GM12878 (cell line): ENCODE measurements around the gene FAM114A1. TPM values are rescaled to one million over a fixed set of nuclear protein-coding genes. Genes with fewer than 3 reads are reported as not detected.

Experiments
- ATAC-seq: fragments of 200-7000 bp; cut with Tn5 transposase; 3 replicates; pipeline ENCODE4 v1.9.1; 2020; ENCODE audit warnings: mild to moderate bottlenecking, moderate library complexity
- BruUV-seq: library from RNA; stranded (reverse); fragments of 400-500 nt; replicated peaks from 2 replicates; lab custom pipeline; 2021; lab: Mats Ljungman, UMichigan
- CTCF ChIA-PET: fragments of 300-600 bp; sonication (Branson Sonifier 250); formaldehyde crosslinking; extraction: SDS; loops from one replicate; lab custom pipeline; 2021; ENCODE audit warnings: inconsistent platforms; lab: Yijun Ruan, JAX
- POLR2A ChIA-PET: fragments of 350-600 bp; formaldehyde crosslinking; extraction: SDS; loops from one replicate; lab custom pipeline; 2021; ENCODE audit warnings: inconsistent platforms; lab: Charles Lee
- RAD21 ChIA-PET: fragments of 300-600 bp; sonication (Branson Sonifier 250); formaldehyde crosslinking; loops from one replicate; lab custom pipeline; 2023; ENCODE audit warnings: antibody characterized with exemption; ENCODE audit not compliant: unreplicated experiment; lab: Charles Lee
- SMC1A ChIA-PET: fragments of 300-600 bp; sonication (Branson Sonifier 250); formaldehyde crosslinking; loops from one replicate; lab custom pipeline; 2023; ENCODE audit not compliant: unreplicated experiment, uncharacterized antibody; lab: Charles Lee
- DNase-seq: peaks from one replicate; pipeline ENCODE4 v3.0.0-alpha.2; 2011; ENCODE audit warnings: low read depth, low spot score
- FAIRE-seq: peaks from 3 replicates; lab custom pipeline; 2011; peaks lifted over from hg19 to GRCh38; lab: Jason Lieb, UNC
- H2AFZ ChIP-seq: 2 replicates; pipeline ENCODE4 v1.6.0; 2011; ENCODE audit warnings: low read depth, low read length, control low read depth; ENCODE audit not compliant: control insufficient read depth
- H3K27ac ChIP-seq: 2 replicates; pipeline ENCODE4 v1.5.1; 2011; ENCODE audit warnings: control low read depth; ENCODE audit not compliant: control insufficient read depth, insufficient read depth
- H3K27me3 ChIP-seq, 2 experiments: replicated peaks in 1 of 2; 2 replicates each; pipeline versions ENCODE4 v1.6.0 to v1.6.1; 2011; ENCODE audit warnings: low read length in 1 of 2; ENCODE audit not compliant: control insufficient read depth in 2 of 2, insufficient read depth in 2 of 2
- H3K36me3 ChIP-seq, 2 experiments: 2 replicates each; pipeline ENCODE4 v1.5.1; 2011; ENCODE audit warnings: low read length in 1 of 2; ENCODE audit not compliant: control insufficient read depth in 2 of 2, insufficient read depth in 2 of 2
- H3K4me1 ChIP-seq: 2 replicates; pipeline ENCODE4 v1.6.1; 2011; ENCODE audit warnings: mild to moderate bottlenecking, low read length, moderate library complexity, mixed read lengths; ENCODE audit not compliant: control insufficient read depth, insufficient read depth
- H3K4me2 ChIP-seq: 2 replicates; pipeline ENCODE4 v1.6.0; 2011; ENCODE audit warnings: control low read depth; ENCODE audit not compliant: control insufficient read depth, insufficient read depth
- H3K4me3 ChIP-seq: fragments of 200-600 bp; sonication (generic); 2 replicates; pipeline ENCODE4 v1.5.1; 2016
- H3K79me2 ChIP-seq: 2 replicates; pipeline ENCODE4 v1.6.0; 2011; ENCODE audit warnings: low read length; ENCODE audit not compliant: control insufficient read depth, insufficient read depth
- H3K9ac ChIP-seq: 2 replicates; pipeline ENCODE4 v1.8.0; 2011; ENCODE audit warnings: low read length, control low read depth, mixed read lengths; ENCODE audit not compliant: control insufficient read depth, insufficient read depth
- H3K9me3 ChIP-seq: replicated peaks from 3 replicates; pipeline ENCODE4 v1.5.1; 2011; ENCODE audit warnings: mild to moderate bottlenecking, low read length; ENCODE audit not compliant: control insufficient read depth, insufficient read depth
- H4K20me1 ChIP-seq: 2 replicates; pipeline ENCODE4 v1.6.0; 2011; ENCODE audit not compliant: control insufficient read depth, insufficient read depth
- BCL11A ChIP-seq: IDR thresholded peaks from 2 replicates; pipeline ENCODE4 v1.6.1; 2011; ENCODE audit warnings: low read depth, low read length
- E2F8 ChIP-seq: fragments of 450-650 bp; IDR thresholded peaks from 2 replicates; pipeline ENCODE4 v1.6.1; 2018; ENCODE audit warnings: mild to moderate bottlenecking, low read depth, moderate library complexity; ENCODE audit not compliant: partially characterized antibody
- HDGF ChIP-seq: fragments of 450-650 bp; IDR thresholded peaks from 2 replicates; pipeline ENCODE4 v1.6.1; 2016; ENCODE audit warnings: antibody characterized with exemption
- IKZF2 ChIP-seq, 2 experiments: fragments of 450-650 bp; IDR thresholded peaks; 2 replicates each; pipeline ENCODE4 v1.6.1; 2017; ENCODE audit warnings: mild to moderate bottlenecking in 2 of 2, moderate library complexity in 2 of 2
- MYB ChIP-seq: fragments of 150-350 bp; IDR thresholded peaks from 2 replicates; pipeline ENCODE4 v1.6.1; 2014; ENCODE audit warnings: mild to moderate bottlenecking, low read depth, low read length, borderline replicate concordance
- NFYB ChIP-seq: IDR thresholded peaks from 2 replicates; pipeline ENCODE4 v1.6.1; 2011; ENCODE audit warnings: low read depth, mild to moderate bottlenecking, low read length, improper control_type of control experiment, moderate library complexity; ENCODE audit not compliant: insufficient read depth
- POLR2A ChIP-seq: IDR thresholded peaks from 2 replicates; pipeline ENCODE4 v1.6.1; 2011; ENCODE audit warnings: low read depth, mild to moderate bottlenecking, low read length
- RAD21 ChIP-seq: IDR thresholded peaks from 2 replicates; pipeline ENCODE4 v1.6.1; 2011; ENCODE audit warnings: mild to moderate bottlenecking, low read depth, low read length, moderate library complexity; ENCODE audit not compliant: insufficient read depth
- SIN3A ChIP-seq: IDR thresholded peaks from 2 replicates; pipeline ENCODE4 v1.6.1; 2012; ENCODE audit warnings: low read depth, low read length, improper control_type of control experiment
- SMC3 ChIP-seq: IDR thresholded peaks from 2 replicates; pipeline ENCODE4 v1.6.1; 2011; ENCODE audit warnings: low read length, improper control_type of control experiment, borderline replicate concordance
- SREBF2 ChIP-seq: IDR thresholded peaks from 2 replicates; pipeline ENCODE4 v1.6.1; 2012; ENCODE audit warnings: mild to moderate bottlenecking, low read length
- SRF ChIP-seq, 2 experiments: IDR thresholded peaks; 2 replicates each; pipeline ENCODE4 v1.6.1; 2011; ENCODE audit warnings: low read depth in 2 of 2, low read length in 2 of 2, mild to moderate bottlenecking in 1 of 2, moderate library complexity in 1 of 2
- STAT1 ChIP-seq: fragments of 450-650 bp; conservative IDR thresholded peaks from 2 replicates; pipeline ENCODE4 v1.6.1; 2014; ENCODE audit warnings: antibody characterized with exemption, mild to moderate bottlenecking
- SUZ12 ChIP-seq: fragments of 200-600 bp; sonication (generic); IDR thresholded peaks from one replicate; pipeline ENCODE4 v1.6.1; 2018; ENCODE audit warnings: antibody characterized with exemption, mild to moderate bottlenecking; ENCODE audit not compliant: unreplicated experiment
- TCF12 ChIP-seq: IDR thresholded peaks from 2 replicates; pipeline ENCODE4 v1.6.1; 2011; ENCODE audit warnings: low read depth, mild to moderate bottlenecking, low read length
- TCF7 ChIP-seq: IDR thresholded peaks from 2 replicates; pipeline ENCODE4 v1.6.1; 2014; ENCODE audit warnings: antibody characterized with exemption, borderline replicate concordance
- ZNF687 ChIP-seq: fragments of 450-650 bp; IDR thresholded peaks from 2 replicates; pipeline ENCODE4 v1.6.1; 2017; ENCODE audit warnings: mild to moderate bottlenecking, moderate library complexity
- WGBS: methylation state at CpG from one replicate; pipeline ENCODE4 v1.1.6; 2016; ENCODE audit warnings: low lambda C conversion rate; ENCODE audit not compliant: insufficient replicate concordance, insufficient coverage; ENCODE audit errors: missing lambda C conversion rate; 5-methylcytosine and 5-hydroxymethylcytosine counted together
- in situ Hi-C: fragments of 300-500 bp; cut with MboI; formaldehyde crosslinking; loops from 9 replicates; pipeline ENCODE4 v1.14.3; 2018; ENCODE audit warnings: mixed read lengths
- intact Hi-C: fragments of 100-400 bp; cut with micrococcal nuclease; formaldehyde crosslinking; loops from one replicate; pipeline ENCODE4 v1.14.2; 2022; ENCODE audit not compliant: unreplicated experiment
- polyA plus RNA-seq, 11 experiments: library from polyadenylated mRNA; depleted of rRNA in 4 of 11; unstranded in 6 of 11; stranded (reverse) in 5 of 11; fragments of >200 nt; fragmentation: Nextera tagmentation in 4 of 11; fragmentation: Illumina TruSeq in 1 of 11; extraction: Ambion mirVana in 4 of 11; extraction: Trizol in 1 of 11; gene quantifications; 1 replicate in 1 of 11; 2 replicates in 10 of 11; pipeline versions ENCODE4 v1.2.1 to v1.2.3, GENCODE V29; 2011 to 2016; ENCODE audit warnings: inconsistent platforms in 2 of 11, missing spikeins in 2 of 11, low read depth in 1 of 11
- total RNA-seq, 4 experiments: library from RNA; depleted of rRNA in 3 of 4; stranded (reverse); fragments of >200 nt in 3 of 4; fragmentation: Illumina TruSeq in 1 of 4; extraction: Trizol in 1 of 4; gene quantifications; 2 replicates each; pipeline versions ENCODE4 v1.2.1 to v1.2.3, GENCODE V29; 2013 to 2021

FAM114A1 gene
- total and polyA plus RNA-seq, 10 of the 15 experiments (the other 5 are each of a cell fraction or from before 2014, with no cell fraction given): 1.3 to 6.2 (median 3.9) TPM

- Histone ChIP-seq H3K36me3 (peaks cover 3% of the 10 kb centered on the region in 2 experiments), H3K27me3 (no peaks in the 10 kb centered on the region), H3K4me1 (no peaks in the 10 kb centered on the region), H3K27ac (no peak overlapping the region), H2AFZ (no peak overlapping the region), H3K79me2 (peaks cover 28% of the 10 kb centered on the region), H3K9ac (no peak overlapping the region), H3K4me2 (no peak overlapping the region), H3K4me3 (no peak overlapping the region), H4K20me1 (no peaks in the 10 kb centered on the region), H3K9me3 (peaks cover 31% of the 10 kb centered on the region)
- no peak for FAIRE-seq
- no peak for TF ChIP-seq E2F8
- no peak for TF ChIP-seq NFYB
- TF ChIP-seq SRF (IDR thresholded peaks at IDR 0.05; ENCODE audit: low read depth in 2 of 2, low read length in 2 of 2): no peak
- no peak for TF ChIP-seq SMC3
- TF ChIP-seq MYB: no peak
- no peak for TF ChIP-seq POLR2A
- TF ChIP-seq SIN3A: no peak
- TF ChIP-seq TCF7: no peak
- no peak for TF ChIP-seq IKZF2 (IDR thresholded peaks at IDR 0.05)
- no peak for TF ChIP-seq BCL11A
- no peak for TF ChIP-seq SUZ12
- no peak for TF ChIP-seq RAD21
- TF ChIP-seq TCF12: no peak
- TF ChIP-seq ZNF687: no peak
- TF ChIP-seq STAT1: no peak
- no peak for TF ChIP-seq SREBF2
- no peak for TF ChIP-seq HDGF
- no peak for ATAC-seq
- ChIA-PET SMC1A (interaction anchor here (1.2 to 1.5 kb wide), 4 partner anchors 10 to 100 kb away, joined by 3 to 9 read pairs (median 4); no protein-coding TSS in a partner anchor), POLR2A (interaction anchor here (1.0 to 1.6 kb wide), 2 partner anchors 10 to 23 kb away, joined by 3 to 5 read pairs; no protein-coding TSS in a partner anchor), RAD21 (interaction anchor here (1.3 kb wide), 1 partner anchor 10 kb away, joined by 4 read pairs; no protein-coding TSS in a partner anchor), CTCF (interaction anchor here (2.1 to 3.7 kb wide), 2 partner anchors 10 to 29 kb away, joined by 9 to 11 read pairs; no protein-coding TSS in a partner anchor)
- 100% methylated on average over 1 of the region's 1 CpG for WGBS
- no TSS peak for BruUV-seq
- intact Hi-C loops (no loop called here), in situ Hi-C loops (no loop called here)
- no peak for DNase-seq
Observed at GRCh38 chr4:38832206-38832605, 35.4 kb upstream of the FAM114A1 start.
